GM10248 (cell line): ENCODE data around the gene DLG2.

Experiments
- CTCF ChIA-PET: fragments of 300-600 bp; sonication (Branson Sonifier 250); formaldehyde crosslinking; extraction: SDS; loops from one replicate; lab custom pipeline; 2021; ENCODE audit warnings: antibody characterized with exemption; lab: Yijun Ruan, JAX
- POLR2A ChIA-PET: fragments of 350-650 bp; sonication (Branson Sonifier 250); formaldehyde crosslinking; extraction: SDS; loops from one replicate; lab custom pipeline; 2020; ENCODE audit warnings: antibody characterized with exemption; lab: Yijun Ruan, JAX
- DNase-seq: peaks from one replicate; pipeline ENCODE4 v3.0.0; 2012; ENCODE audit errors: extremely low spot score
- TF ChIP-seq, protein P1 (sequence below): IDR thresholded peaks from 2 replicates; pipeline ENCODE4 v1.5.1; 2012; ENCODE audit warnings: mild to moderate bottlenecking, low read depth; ENCODE audit errors: extremely low read depth, missing control alignments, control extremely low read depth

The DLG2 gene

DNA sequence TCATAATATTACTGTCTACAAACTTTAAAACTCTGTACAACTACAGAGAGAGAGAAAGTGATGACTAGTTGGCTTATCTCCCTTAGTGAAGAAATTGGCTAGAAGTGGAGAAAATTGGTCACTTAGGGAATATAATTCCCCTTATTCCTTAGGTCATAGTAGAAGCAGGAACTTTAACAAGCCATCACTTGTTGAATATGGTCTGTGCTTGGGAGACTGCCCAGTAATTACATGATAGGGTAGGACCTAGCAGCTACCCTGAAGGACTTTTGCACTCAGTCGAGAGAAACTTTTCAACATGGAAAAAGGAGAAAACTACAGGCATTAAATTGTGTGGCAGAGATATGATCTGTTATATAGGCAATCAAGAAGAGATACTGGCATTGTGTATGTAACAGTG is 1764.5 kb downstream of the DLG2 start:
- POLR2A ChIA-PET = no interaction called here

DNA sequence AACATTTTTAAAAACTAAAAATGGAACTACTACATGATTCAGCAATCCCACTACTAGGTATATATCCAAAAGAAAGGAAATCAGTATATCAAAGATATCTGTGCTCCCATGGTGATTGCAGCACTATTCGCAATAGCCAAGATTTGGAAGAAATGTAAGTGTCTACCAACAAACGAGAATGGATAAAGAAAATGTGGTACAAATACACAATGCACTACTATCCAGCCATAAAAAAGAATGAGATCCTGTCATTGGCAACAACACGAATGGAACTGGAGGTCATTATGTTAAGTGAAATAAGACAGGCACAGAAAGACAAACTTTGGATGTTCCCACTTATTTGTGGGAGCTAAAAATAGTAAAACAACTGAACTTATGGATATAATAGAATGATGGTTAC is 1765.1 kb downstream of the DLG2 start:
- no peak for DNase-seq
- TF ChIP-seq, protein P1, sequence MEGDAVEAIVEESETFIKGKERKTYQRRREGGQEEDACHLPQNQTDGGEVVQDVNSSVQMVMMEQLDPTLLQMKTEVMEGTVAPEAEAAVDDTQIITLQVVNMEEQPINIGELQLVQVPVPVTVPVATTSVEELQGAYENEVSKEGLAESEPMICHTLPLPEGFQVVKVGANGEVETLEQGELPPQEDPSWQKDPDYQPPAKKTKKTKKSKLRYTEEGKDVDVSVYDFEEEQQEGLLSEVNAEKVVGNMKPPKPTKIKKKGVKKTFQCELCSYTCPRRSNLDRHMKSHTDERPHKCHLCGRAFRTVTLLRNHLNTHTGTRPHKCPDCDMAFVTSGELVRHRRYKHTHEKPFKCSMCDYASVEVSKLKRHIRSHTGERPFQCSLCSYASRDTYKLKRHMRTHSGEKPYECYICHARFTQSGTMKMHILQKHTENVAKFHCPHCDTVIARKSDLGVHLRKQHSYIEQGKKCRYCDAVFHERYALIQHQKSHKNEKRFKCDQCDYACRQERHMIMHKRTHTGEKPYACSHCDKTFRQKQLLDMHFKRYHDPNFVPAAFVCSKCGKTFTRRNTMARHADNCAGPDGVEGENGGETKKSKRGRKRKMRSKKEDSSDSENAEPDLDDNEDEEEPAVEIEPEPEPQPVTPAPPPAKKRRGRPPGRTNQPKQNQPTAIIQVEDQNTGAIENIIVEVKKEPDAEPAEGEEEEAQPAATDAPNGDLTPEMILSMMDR = no peak
- POLR2A ChIA-PET = no interaction called here
- CTCF ChIA-PET = no interaction called here

More for the DNA sequence above, 1764.5 kb downstream of the DLG2 start:
- DNase-seq = no peak
- TF ChIP-seq, protein P1 = no peak
- CTCF ChIA-PET = no interaction called here

DNA sequence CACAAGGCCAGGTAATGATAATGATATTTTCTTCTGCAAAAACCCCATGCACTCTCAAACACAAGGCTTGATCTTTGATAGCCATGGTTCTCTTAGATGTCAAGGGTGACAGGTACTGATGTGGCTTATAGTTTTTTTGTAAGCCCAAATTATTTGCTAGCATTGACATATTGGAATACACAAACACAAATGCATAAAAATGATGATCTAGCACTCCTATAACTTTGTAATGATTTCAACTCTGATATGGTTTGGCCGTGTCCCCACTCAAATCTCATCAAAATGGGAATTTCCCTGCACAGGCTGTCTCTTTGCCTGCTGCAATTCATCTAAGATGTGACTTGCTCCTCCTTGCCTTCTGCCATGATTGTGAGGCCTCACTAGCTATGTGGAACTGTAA is 1768.5 kb downstream of the DLG2 start:
- TF ChIP-seq, protein P1 = no peak
- ChIA-PET POLR2A (no interaction called here), CTCF (interaction anchor here (1.0 kb wide), 1 partner anchor 22 kb away, joined by 4 read pairs; no protein-coding TSS in a partner anchor)
- DNase-seq = no peak

DNA sequence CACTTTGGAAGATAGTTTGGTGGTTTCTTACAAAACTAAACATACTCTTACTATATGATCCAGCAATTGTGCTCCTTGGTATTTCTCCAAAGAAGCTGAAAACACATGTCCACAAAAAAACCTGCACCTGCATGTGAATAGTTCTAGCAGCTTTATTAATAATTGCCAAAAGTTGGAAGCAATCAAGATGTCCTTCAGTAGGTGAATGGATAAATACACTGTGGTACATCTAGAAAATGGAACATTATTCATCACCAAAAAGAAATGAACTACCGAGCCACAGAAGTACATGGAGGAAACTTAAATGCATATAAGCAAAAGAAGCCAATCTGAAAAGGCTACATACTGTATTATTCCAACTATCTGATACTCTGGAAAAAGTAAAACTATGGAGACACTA is 1771.9 kb downstream of the DLG2 start:
- TF ChIP-seq, protein P1 = no peak
- ChIA-PET CTCF (interaction anchor here (1.4 to 2.5 kb wide), 2 partner anchors 11 to 18 kb away, joined by 4 to 9 read pairs; no protein-coding TSS in a partner anchor), POLR2A (no interaction called here)
- DNase-seq = no peak

- DNase-seq = no peak
- CTCF ChIA-PET = interaction anchor here (1.4 to 1.7 kb wide), 2 partner anchors 16 to 33 kb away, joined by 4 to 5 read pairs; no protein-coding TSS in a partner anchor
- POLR2A ChIA-PET = no interaction called here
- TF ChIP-seq, protein P1 = no peak
Observed at GRCh38 chr11:83852775-83853442, 1774.2 kb downstream of the DLG2 start.

DNA sequence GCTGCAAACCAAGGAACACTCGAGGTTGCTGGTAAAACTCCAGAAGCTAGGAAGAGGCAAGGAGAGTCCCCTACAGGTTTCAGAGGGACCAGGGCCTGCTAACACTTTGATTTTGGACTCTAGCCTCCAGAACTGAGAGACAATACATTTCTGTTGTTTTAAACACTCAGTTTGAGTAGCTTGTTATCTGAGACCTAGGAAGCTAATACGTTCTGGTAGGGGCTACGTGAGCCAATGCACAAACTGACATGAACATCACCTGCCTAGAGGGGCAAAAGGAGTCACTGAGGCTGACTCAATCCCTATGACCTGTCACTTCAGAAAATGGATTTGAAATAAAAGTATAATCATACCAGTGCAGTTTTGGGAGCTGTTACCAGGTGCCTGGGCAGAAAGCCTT is 1775.1 kb downstream of the DLG2 start:
- CTCF ChIA-PET = interaction anchor here (1.4 kb wide), 1 partner anchor 15 kb away, joined by 5 read pairs; no protein-coding TSS in a partner anchor
- no peak for DNase-seq
- POLR2A ChIA-PET = no interaction called here
- TF ChIP-seq, protein P1 = no peak
